Lower lobe of right lung (tissue), 2 donors: ENCODE measurements around the gene TMOD1. TPM values are rescaled to one million over a fixed set of nuclear protein-coding genes. Genes with fewer than 3 reads are reported as not detected.
A peak's percentile ranks its signal among the peaks of the same experiment; 100 is the strongest.
"Not testable (repeated sequence)": the region's sequence is repeated elsewhere in the genome, so short reads cannot be mapped to it uniquely, and the experiment has no call there.

ENCODE experiments used
- ATAC-seq, 2 donors: fragments of 200-7000 bp; cut with Tn5 transposase; one replicate each; pipeline ENCODE4 v1.9.1; 2020 to 2022; ENCODE audit warnings: mild to moderate bottlenecking in 2 of 2, moderate library complexity in 2 of 2
- DNase-seq: peaks from one replicate; pipeline ENCODE4 v3.0.0-alpha.2; 2020
- H3K27ac ChIP-seq: fragments of 200-600 bp; one replicate; pipeline ENCODE4 v1.8.0; 2022
- H3K27me3 ChIP-seq: fragments of 200-600 bp; one replicate; pipeline ENCODE4 v1.8.0; 2022; ENCODE audit warnings: low read depth
- H3K36me3 ChIP-seq: fragments of 200-600 bp; one replicate; pipeline ENCODE4 v1.8.0; 2022; ENCODE audit warnings: mild to moderate bottlenecking
- H3K4me1 ChIP-seq: fragments of 200-600 bp; one replicate; pipeline ENCODE4 v1.8.0; 2022
- H3K4me3 ChIP-seq: fragments of 200-600 bp; one replicate; pipeline ENCODE4 v1.8.0; 2022; ENCODE audit warnings: mild to moderate bottlenecking
- H3K9me3 ChIP-seq: fragments of 200-600 bp; one replicate; pipeline ENCODE4 v1.8.0; 2022
- intact Hi-C: fragments of 100-400 bp; cut with DNase I; formaldehyde crosslinking; loops from one replicate; pipeline ENCODE4 v1.11.0; 2022
- total RNA-seq: library from RNA; stranded (reverse); fragmentation: NEBNext Ultra II Directional; extraction: Animal tissue kit (Norgen Biotek cat#: 25700); gene quantifications from one replicate; pipeline ENCODE4 v1.2.1, GENCODE V29; 2021
- TF ChIP-seq, protein P1 (sequence below): fragments of 200-600 bp; IDR thresholded peaks from one replicate; pipeline ENCODE4 v1.8.0; 2022; ENCODE audit warnings: antibody characterized with exemption, mild to moderate bottlenecking
- donor health status: DM: no; HTN: yes; CAD: no; lungs with severe emphysema.

Gene TMOD1
- total RNA-seq, 1 donor from 2014 or later: 7.9 TPM

DNA sequence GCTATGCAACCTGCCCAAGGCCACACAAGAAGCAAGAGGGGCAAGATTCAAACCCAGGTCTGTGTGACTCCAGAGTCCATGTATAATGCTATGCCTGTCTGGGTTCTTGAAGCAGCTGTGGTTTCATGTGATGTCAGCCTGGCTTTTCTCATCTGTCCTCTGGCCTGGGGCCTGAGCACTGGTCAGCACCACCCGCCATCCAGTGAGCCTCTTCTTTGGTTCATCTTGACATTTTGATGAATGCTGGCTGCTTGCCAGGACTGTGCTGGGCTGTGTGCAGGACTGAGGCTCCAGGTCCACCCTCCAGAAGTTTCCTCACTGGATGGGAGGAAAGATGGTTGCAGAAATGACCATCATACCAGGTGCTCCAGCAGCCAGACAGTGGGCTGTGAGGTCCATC lies 70.2 kb downstream of the TMOD1 start:
- no peak for ATAC-seq
- Histone ChIP-seq H3K36me3 (peaks cover 8% of the 10 kb centered on the region), H3K27ac (no peak overlapping the region), H3K9me3 (no peaks in the 10 kb centered on the region), H3K27me3 (no peaks in the 10 kb centered on the region), H3K4me1 (no peaks in the 10 kb centered on the region), H3K4me3 (no peak overlapping the region)
- TF ChIP-seq, protein P1, sequence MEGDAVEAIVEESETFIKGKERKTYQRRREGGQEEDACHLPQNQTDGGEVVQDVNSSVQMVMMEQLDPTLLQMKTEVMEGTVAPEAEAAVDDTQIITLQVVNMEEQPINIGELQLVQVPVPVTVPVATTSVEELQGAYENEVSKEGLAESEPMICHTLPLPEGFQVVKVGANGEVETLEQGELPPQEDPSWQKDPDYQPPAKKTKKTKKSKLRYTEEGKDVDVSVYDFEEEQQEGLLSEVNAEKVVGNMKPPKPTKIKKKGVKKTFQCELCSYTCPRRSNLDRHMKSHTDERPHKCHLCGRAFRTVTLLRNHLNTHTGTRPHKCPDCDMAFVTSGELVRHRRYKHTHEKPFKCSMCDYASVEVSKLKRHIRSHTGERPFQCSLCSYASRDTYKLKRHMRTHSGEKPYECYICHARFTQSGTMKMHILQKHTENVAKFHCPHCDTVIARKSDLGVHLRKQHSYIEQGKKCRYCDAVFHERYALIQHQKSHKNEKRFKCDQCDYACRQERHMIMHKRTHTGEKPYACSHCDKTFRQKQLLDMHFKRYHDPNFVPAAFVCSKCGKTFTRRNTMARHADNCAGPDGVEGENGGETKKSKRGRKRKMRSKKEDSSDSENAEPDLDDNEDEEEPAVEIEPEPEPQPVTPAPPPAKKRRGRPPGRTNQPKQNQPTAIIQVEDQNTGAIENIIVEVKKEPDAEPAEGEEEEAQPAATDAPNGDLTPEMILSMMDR: no peak
- intact Hi-C loops: no loop called here
- no peak for DNase-seq

- H3K27me3 ChIP-seq: no peaks in the 10 kb centered on the region
- H3K36me3 ChIP-seq: peaks cover 8% of the 10 kb centered on the region
- H3K4me3 ChIP-seq: no peak overlapping the region
- H3K9me3 ChIP-seq: no peaks in the 10 kb centered on the region
- intact Hi-C loops: no loop called here
- H3K4me1 ChIP-seq: no peaks in the 10 kb centered on the region
- TF ChIP-seq, protein P1: no peak
- H3K27ac ChIP-seq: no peak overlapping the region
- ATAC-seq (no peak), DNase-seq (no peak)
These were observed 70.9 kb downstream of the TMOD1 start for GRCh38 chr9:97572196-97572891.

DNA sequence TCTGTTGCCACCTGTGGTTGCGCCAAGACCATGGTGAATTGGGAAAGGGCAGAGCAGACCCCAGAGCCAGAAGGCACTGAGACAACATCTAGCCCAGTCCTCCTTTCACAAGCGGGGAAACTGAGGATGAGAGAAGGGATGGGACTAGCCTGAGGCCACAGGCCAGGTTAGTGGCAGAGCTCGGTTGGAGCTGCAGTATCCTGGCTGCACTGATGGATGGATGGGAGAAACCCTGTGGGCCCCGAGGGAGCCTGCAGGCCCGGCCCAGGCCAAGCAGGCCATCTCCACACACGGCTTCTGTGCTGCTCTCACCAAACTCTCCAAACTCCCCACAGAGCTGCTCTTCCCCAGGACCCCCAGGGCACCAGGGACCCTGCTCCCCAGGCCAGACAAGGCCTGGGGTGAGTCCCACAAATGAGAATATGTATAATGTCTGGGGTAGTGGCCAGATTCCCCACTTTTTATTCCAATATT lies 71.5 kb downstream of the TMOD1 start:
- Histone ChIP-seq H3K36me3 (peaks cover 8% of the 10 kb centered on the region), H3K9me3 (no peaks in the 10 kb centered on the region), H3K27ac (no peak overlapping the region), H3K27me3 (no peaks in the 10 kb centered on the region), H3K4me1 (no peaks in the 10 kb centered on the region), H3K4me3 (no peak overlapping the region)
- DNase-seq (no peak), ATAC-seq (no peak)
- intact Hi-C loops: no loop called here
- TF ChIP-seq, protein P1: no peak

DNA sequence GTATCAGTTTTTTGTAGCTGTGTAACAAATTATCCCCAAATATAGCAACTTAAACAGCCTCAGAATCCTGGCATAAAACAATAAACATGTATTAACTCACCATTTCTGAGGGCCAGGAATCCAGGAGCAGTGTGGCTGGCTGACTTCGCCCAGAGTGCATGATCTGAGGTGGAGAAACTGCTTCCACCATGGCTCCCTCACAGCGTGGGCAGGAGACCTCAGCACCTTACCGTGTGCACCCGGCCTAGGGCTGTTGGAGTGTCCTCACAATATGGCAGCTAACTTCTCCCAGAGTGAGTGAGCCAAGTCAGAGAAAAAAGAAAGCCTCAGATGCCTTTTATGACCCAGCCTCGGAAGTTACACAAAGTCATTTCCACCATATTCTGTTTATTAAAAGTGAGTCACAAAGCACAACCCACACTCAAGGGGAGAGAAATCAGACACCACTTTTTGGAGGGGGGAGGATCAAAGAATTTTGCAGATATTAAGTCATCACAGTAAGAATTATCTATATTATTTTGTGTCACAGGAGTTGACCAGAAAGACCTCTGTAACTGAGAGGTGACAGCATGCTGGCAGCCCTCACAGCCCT lies 72.1 kb downstream of the TMOD1 start:
- Histone ChIP-seq H3K27ac (no peak overlapping the region), H3K4me1 (no peaks in the 10 kb centered on the region), H3K27me3 (no peaks in the 10 kb centered on the region), H3K36me3 (peaks cover 8% of the 10 kb centered on the region), H3K9me3 (no peaks in the 10 kb centered on the region), H3K4me3 (no peak overlapping the region)
- TF ChIP-seq, protein P1: no peak
- no peak for DNase-seq
- intact Hi-C loops: no loop called here
- ATAC-seq: no peak

- DNase-seq, H3K9me3 ChIP-seq, H3K27me3 ChIP-seq, H3K4me1 ChIP-seq, H3K27ac ChIP-seq, ATAC-seq, intact Hi-C loops, H3K36me3 ChIP-seq, H3K4me3 ChIP-seq: not testable (repeated sequence)
These were observed 72.7 kb downstream of the TMOD1 start for GRCh38 chr9:97574101-97574571.

- DNase-seq, H3K36me3 ChIP-seq, H3K9me3 ChIP-seq, H3K4me1 ChIP-seq, intact Hi-C loops, H3K27me3 ChIP-seq, ATAC-seq, H3K27ac ChIP-seq: not testable (repeated sequence)
- peak overlapping the region; percentile 39 for H3K4me3 ChIP-seq
These were observed 73.6 kb downstream of the TMOD1 start for GRCh38 chr9:97574921-97575672.
